ENCODE data around the gene HTRA1. TPM values are rescaled to one million over a fixed set of nuclear protein-coding genes. Genes with fewer than 3 reads are reported as not detected.
A peak's percentile ranks its signal among the peaks of the same experiment; 100 is the strongest.

The HTRA1 gene
- total and polyA plus RNA-seq, 7 donors: 22.7 to 162 (median 119) TPM

GRCh38 chr10:122449153-122449552, 12.2 kb upstream of the HTRA1 start:
- Histone ChIP-seq H3K27ac (no peak overlapping the region), H3K36me3 (no peaks in the 10 kb centered on the region), H3K4me1 (peaks cover 0 to 23% (median 0%) of the 10 kb centered on the region in 4 donors), H3K27me3 (no peaks in the 10 kb centered on the region), H3K4me3 (no peak overlapping the region), H3K9me3 (no peaks in the 10 kb centered on the region)
- 20 to 70% methylated on average over 4 of the region's 4 CpGs for WGBS, 2 donors
- no peak for TF ChIP-seq EP300 (IDR thresholded peaks at IDR 0.05)
- TF ChIP-seq POLR2AphosphoS5 (IDR thresholded peaks at IDR 0.05): no peak
- no peak for TF ChIP-seq POLR2A (IDR thresholded peaks at IDR 0.05)
- TF ChIP-seq, protein P1, sequence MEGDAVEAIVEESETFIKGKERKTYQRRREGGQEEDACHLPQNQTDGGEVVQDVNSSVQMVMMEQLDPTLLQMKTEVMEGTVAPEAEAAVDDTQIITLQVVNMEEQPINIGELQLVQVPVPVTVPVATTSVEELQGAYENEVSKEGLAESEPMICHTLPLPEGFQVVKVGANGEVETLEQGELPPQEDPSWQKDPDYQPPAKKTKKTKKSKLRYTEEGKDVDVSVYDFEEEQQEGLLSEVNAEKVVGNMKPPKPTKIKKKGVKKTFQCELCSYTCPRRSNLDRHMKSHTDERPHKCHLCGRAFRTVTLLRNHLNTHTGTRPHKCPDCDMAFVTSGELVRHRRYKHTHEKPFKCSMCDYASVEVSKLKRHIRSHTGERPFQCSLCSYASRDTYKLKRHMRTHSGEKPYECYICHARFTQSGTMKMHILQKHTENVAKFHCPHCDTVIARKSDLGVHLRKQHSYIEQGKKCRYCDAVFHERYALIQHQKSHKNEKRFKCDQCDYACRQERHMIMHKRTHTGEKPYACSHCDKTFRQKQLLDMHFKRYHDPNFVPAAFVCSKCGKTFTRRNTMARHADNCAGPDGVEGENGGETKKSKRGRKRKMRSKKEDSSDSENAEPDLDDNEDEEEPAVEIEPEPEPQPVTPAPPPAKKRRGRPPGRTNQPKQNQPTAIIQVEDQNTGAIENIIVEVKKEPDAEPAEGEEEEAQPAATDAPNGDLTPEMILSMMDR (IDR thresholded peaks at IDR 0.05): no peak
- no peak for DNase-seq
- intact Hi-C loops (cut with DNase I): no loop called here

GRCh38 chr10:122450353-122450990, 10.9 kb upstream of the HTRA1 start:
- TF ChIP-seq POLR2A (IDR thresholded peaks at IDR 0.05) (no peak), EP300 (IDR thresholded peaks at IDR 0.05) (no peak), POLR2AphosphoS5 (IDR thresholded peaks at IDR 0.05) (no peak)
- TF ChIP-seq, protein P1 (IDR thresholded peaks at IDR 0.05): no peak
- Histone ChIP-seq H3K36me3 (no peaks in the 10 kb centered on the region), H3K27me3 (no peaks in the 10 kb centered on the region), H3K9me3 (no peaks in the 10 kb centered on the region), H3K4me3 (no peak overlapping the region), H3K4me1 (peaks cover 0 to 18% (median 0%) of the 10 kb centered on the region in 4 donors), H3K27ac (peak overlapping the region in 1 of 4 donors; percentile 28)
- 74 to 84% methylated on average over 14 of the region's 14 CpGs for WGBS, 2 donors
- no peak for DNase-seq
- intact Hi-C loops (cut with DNase I): no loop called here

- intact Hi-C loops (cut with DNase I): no loop called here
- no peaks in the 10 kb centered on the region for H3K9me3 ChIP-seq
- WGBS, 2 donors: 90 to 96% methylated on average over 3 of the region's 3 CpGs
Observed at GRCh38 chr10:122454071-122454470, 7.3 kb upstream of the HTRA1 start.

DNA sequence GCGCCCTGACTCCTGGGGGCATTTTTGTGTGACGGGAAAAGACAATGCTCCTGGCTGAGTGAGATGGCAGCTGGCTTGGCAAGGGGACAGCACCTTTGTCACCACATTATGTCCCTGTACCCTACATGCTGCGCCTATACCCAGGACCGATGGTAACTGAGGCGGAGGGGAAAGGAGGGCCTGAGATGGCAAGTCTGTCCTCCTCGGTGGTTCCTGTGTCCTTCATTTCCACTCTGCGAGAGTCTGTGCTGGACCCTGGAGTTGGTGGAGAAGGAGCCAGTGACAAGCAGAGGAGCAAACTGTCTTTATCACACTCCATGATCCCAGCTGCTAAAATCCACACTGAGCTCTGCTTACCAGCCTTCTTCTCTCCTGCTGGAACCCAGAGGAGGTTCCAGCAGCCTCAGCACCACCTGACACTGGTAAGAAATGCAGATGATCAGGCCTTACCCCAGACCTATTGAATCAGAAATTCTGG, 6.7 kb upstream of the HTRA1 start, which contains the start of gene ARMS2:
TSS of gene ARMS2 (plus strand) at position 51 of the 478 bp plus-strand sequence. CDS start at position 126, 75 bp downstream.
- TF ChIP-seq POLR2A (IDR thresholded peaks at IDR 0.05) (no peak), POLR2AphosphoS5 (IDR thresholded peaks at IDR 0.05) (no peak), EP300 (IDR thresholded peaks at IDR 0.05) (no peak)
- TF ChIP-seq, protein P1 (IDR thresholded peaks at IDR 0.05): no peak
- no peak within 1 kb of the TSS for H3K27ac ChIP-seq
- no peak for DNase-seq
- intact Hi-C loops (cut with DNase I): no loop called here
- no peak within 1 kb of the TSS for H3K4me3 ChIP-seq
- no peaks in the 10 kb centered on the region for H3K27me3 ChIP-seq
- 80 to 92% methylated on average over 7 of the region's 7 CpGs for WGBS, 2 donors
- H3K9me3 ChIP-seq: no peaks in the 10 kb centered on the region
- no peaks in the 10 kb centered on the region for H3K4me1 ChIP-seq
- H3K36me3 ChIP-seq: no peaks in the 10 kb centered on the region

More at GRCh38 chr10:122454071-122454470, 7.3 kb upstream of the HTRA1 start:
- Histone ChIP-seq H3K4me3 (no peak overlapping the region), H3K4me1 (no peaks in the 10 kb centered on the region), H3K27ac (no peak overlapping the region), H3K27me3 (no peaks in the 10 kb centered on the region), H3K36me3 (no peaks in the 10 kb centered on the region)
- TF ChIP-seq EP300 (IDR thresholded peaks at IDR 0.05): no peak
- TF ChIP-seq POLR2A (IDR thresholded peaks at IDR 0.05): no peak
- TF ChIP-seq, protein P1 (IDR thresholded peaks at IDR 0.05): no peak
- no peak for TF ChIP-seq POLR2AphosphoS5 (IDR thresholded peaks at IDR 0.05)
- no peak for DNase-seq

Measured in sigmoid colon (tissue), 7 donors.